A673 (cell line): ENCODE measurements around the gene AKR1C3.
"Not testable (repeated sequence)": the region's sequence is repeated elsewhere in the genome, so short reads cannot be mapped to it uniquely, and the experiment has no call there.

Source experiments
- EZH2 ChIP-seq: fragments of 200-600 bp; sonication (generic); IDR thresholded peaks from 2 replicates; pipeline ENCODE4 v1.6.1; 2017; ENCODE audit warnings: borderline replicate concordance, low read depth, mild to moderate bottlenecking, mixed read lengths, antibody characterized with exemption, low read length; ENCODE audit not compliant: poor library complexity, severe bottlenecking
- TF ChIP-seq, protein P1 (sequence below): fragments of 300-800, 200-600 bp; sonication (generic); conservative IDR thresholded peaks from 2 replicates; pipeline ENCODE4 v1.5.1; 2017; ENCODE audit warnings: low read depth, mild to moderate bottlenecking, antibody characterized with exemption, low read length, moderate library complexity, mixed read lengths

DNA sequence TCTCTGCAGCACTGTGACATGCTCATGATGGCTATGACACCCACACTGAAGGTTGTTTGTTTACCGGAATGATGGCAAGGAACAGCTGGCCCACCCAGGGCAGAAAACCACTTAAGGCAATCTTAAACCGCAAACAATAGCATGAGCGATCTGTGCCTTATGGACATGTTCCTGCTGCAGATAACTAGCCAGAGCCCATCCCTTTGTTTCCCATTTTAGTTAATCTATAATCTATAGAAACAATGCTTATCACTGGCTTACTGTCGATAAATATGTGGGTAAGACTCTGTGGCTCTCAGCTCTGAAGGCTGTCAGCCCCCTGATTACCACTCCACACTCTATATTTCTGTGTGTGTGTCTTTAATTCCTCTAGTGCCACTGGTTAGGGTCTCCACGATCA is 25.8 kb downstream of the AKR1C3 start:
- TF ChIP-seq, protein P1, sequence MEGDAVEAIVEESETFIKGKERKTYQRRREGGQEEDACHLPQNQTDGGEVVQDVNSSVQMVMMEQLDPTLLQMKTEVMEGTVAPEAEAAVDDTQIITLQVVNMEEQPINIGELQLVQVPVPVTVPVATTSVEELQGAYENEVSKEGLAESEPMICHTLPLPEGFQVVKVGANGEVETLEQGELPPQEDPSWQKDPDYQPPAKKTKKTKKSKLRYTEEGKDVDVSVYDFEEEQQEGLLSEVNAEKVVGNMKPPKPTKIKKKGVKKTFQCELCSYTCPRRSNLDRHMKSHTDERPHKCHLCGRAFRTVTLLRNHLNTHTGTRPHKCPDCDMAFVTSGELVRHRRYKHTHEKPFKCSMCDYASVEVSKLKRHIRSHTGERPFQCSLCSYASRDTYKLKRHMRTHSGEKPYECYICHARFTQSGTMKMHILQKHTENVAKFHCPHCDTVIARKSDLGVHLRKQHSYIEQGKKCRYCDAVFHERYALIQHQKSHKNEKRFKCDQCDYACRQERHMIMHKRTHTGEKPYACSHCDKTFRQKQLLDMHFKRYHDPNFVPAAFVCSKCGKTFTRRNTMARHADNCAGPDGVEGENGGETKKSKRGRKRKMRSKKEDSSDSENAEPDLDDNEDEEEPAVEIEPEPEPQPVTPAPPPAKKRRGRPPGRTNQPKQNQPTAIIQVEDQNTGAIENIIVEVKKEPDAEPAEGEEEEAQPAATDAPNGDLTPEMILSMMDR = not testable (repeated sequence)
- not testable (repeated sequence) for TF ChIP-seq EZH2
